GM10847 (cell line): ENCODE data around the gene NSG1.

Source experiments
- POLR2A ChIP-seq: IDR thresholded peaks from 2 replicates; pipeline ENCODE4 v1.6.1; 2011; ENCODE audit not compliant: insufficient read length; ENCODE audit errors: extremely low read depth

The NSG1 gene

GRCh38 chr4:4427121-4427870 is 40.4 kb downstream of the NSG1 start:
- no peak for TF ChIP-seq POLR2A

GRCh38 chr4:4427886-4428285 is 41.0 kb downstream of the NSG1 start:
- no peak for TF ChIP-seq POLR2A

- TF ChIP-seq POLR2A: no peak
Observed at GRCh38 chr4:4428966-4429875, 42.3 kb downstream of the NSG1 start.

GRCh38 chr4:4430492-4431195 is 43.7 kb downstream of the NSG1 start:
- TF ChIP-seq POLR2A: no peak

GRCh38 chr4:4432341-4433125 is 45.6 kb downstream of the NSG1 start:
- no peak for TF ChIP-seq POLR2A

- TF ChIP-seq POLR2A: no peak
Observed at GRCh38 chr4:4433941-4434340, 47.0 kb downstream of the NSG1 start.

GRCh38 chr4:4436244-4436823 is 49.4 kb downstream of the NSG1 start:
- TF ChIP-seq POLR2A: no peak

GRCh38 chr4:4437798-4438470 is 51.0 kb downstream of the NSG1 start:
- no peak for TF ChIP-seq POLR2A

- no peak for TF ChIP-seq POLR2A
Observed at GRCh38 chr4:4438891-4439290, 52.0 kb downstream of the NSG1 start.

GRCh38 chr4:4439782-4440181 is 52.9 kb downstream of the NSG1 start:
- TF ChIP-seq POLR2A: no peak

GRCh38 chr4:4440333-4441061 is 53.6 kb downstream of the NSG1 start:
- no peak for TF ChIP-seq POLR2A

- TF ChIP-seq POLR2A: no peak
Observed at GRCh38 chr4:4443821-4444220, 56.9 kb downstream of the NSG1 start.

GRCh38 chr4:4446434-4446833 is 59.5 kb downstream of the NSG1 start:
- TF ChIP-seq POLR2A: no peak
